Stimulated activated CD4-positive, alpha-beta T cell treated with anti-CD3 and anti-CD28 coated beads, Interleukin-12 subunit alpha, Interleukin-12 subunit beta, amount 100 ng/mL, for 48 hours (primary cell): Measurements from ENCODE around the gene IL17RC.

Experiments
- DNase-seq, 3 donors: peaks; one replicate each; pipeline ENCODE4 v3.0.0-alpha.2; 2020; ENCODE audit warnings: low read depth in 2 of 3, low spot score in 1 of 3

The IL17RC gene

GRCh38 chr3:9976721-9977709 lies 60.1 kb downstream of the IL17RC start:
- DNase-seq = peak in 2 of 3 donors; percentile 20 to 28

GRCh38 chr3:9978710-9979305 lies 61.9 kb downstream of the IL17RC start:
- DNase-seq = no peak

GRCh38 chr3:9980251-9980650 lies 63.4 kb downstream of the IL17RC start:
- DNase-seq = no peak
